ENCODE measurements around the gene SORCS2. TPM values are rescaled to one million over a fixed set of nuclear protein-coding genes. Genes with fewer than 3 reads are reported as not detected.

The SORCS2 gene
- total RNA-seq, 1 donor from 2014 or later, result under 0.01 TPM

- no peak for DNase-seq (ENCODE audit: low read depth in 2 of 2)
These were observed 219.2 kb downstream of the SORCS2 start for GRCh38 chr4:7411491-7411890.

- DNase-seq (ENCODE audit: low read depth in 2 of 2), result no peak
These were observed 219.7 kb downstream of the SORCS2 start for GRCh38 chr4:7411896-7412553.

- DNase-seq (ENCODE audit: low read depth in 2 of 2), result no peak
These were observed 220.2 kb downstream of the SORCS2 start for GRCh38 chr4:7412554-7412912.

- DNase-seq (ENCODE audit: low read depth in 2 of 2), result no peak
These were observed 221.7 kb downstream of the SORCS2 start for GRCh38 chr4:7414046-7414445.

- no peak for DNase-seq (ENCODE audit: low read depth in 2 of 2)
These were observed 222.6 kb downstream of the SORCS2 start for GRCh38 chr4:7414736-7415510.

- DNase-seq (ENCODE audit: low read depth in 2 of 2), result no peak
These were observed 223.8 kb downstream of the SORCS2 start for GRCh38 chr4:7415927-7416686.

GRCh38 chr4:7416745-7417432, 224.6 kb downstream of the SORCS2 start:
- DNase-seq (ENCODE audit: low read depth in 2 of 2), result no peak

- DNase-seq (ENCODE audit: low read depth in 2 of 2), result no peak
These were observed 225.3 kb downstream of the SORCS2 start for GRCh38 chr4:7417639-7418038.

- no peak for DNase-seq (ENCODE audit: low read depth in 2 of 2)
These were observed 226.0 kb downstream of the SORCS2 start for GRCh38 chr4:7418131-7418943.

GRCh38 chr4:7419961-7420660, 227.8 kb downstream of the SORCS2 start:
- no peak for DNase-seq (ENCODE audit: low read depth in 2 of 2)

GRCh38 chr4:7420661-7421040, 228.3 kb downstream of the SORCS2 start:
- no peak for DNase-seq (ENCODE audit: low read depth in 2 of 2)

GRCh38 chr4:7421356-7422150, 229.2 kb downstream of the SORCS2 start:
- DNase-seq (ENCODE audit: low read depth in 2 of 2), result no peak

- DNase-seq (ENCODE audit: low read depth in 2 of 2), result no peak
These were observed 230.0 kb downstream of the SORCS2 start for GRCh38 chr4:7422151-7422897.

- no peak for DNase-seq (ENCODE audit: low read depth in 2 of 2)
These were observed 230.5 kb downstream of the SORCS2 start for GRCh38 chr4:7422898-7423180.

- DNase-seq (ENCODE audit: low read depth in 2 of 2), result no peak
These were observed 231.1 kb downstream of the SORCS2 start for GRCh38 chr4:7423391-7423790.

- no peak for DNase-seq (ENCODE audit: low read depth in 2 of 2)
These were observed 231.6 kb downstream of the SORCS2 start for GRCh38 chr4:7423801-7424552.

GRCh38 chr4:7424553-7425111, 232.3 kb downstream of the SORCS2 start:
- no peak for DNase-seq (ENCODE audit: low read depth in 2 of 2)

- no peak for DNase-seq (ENCODE audit: low read depth in 2 of 2)
These were observed 232.8 kb downstream of the SORCS2 start for GRCh38 chr4:7425124-7425523.

Data from dermis microvascular lymphatic vessel endothelial cell (primary cell).